Suppressor macrophage treated with lipopolysaccharide for 4 hours (primary cell): Measurements from ENCODE around the gene BTBD2.

Source experiments
- DNase-seq: peaks from one replicate; pipeline ENCODE4 v3.0.0-alpha.2; 2020

BTBD2 gene

GRCh38 chr19:2015608-2015950, at the start of gene BTBD2:
Gene BTBD2, minus strand, starts transcription at chr19:2015714. Its CDS starts 11 bp downstream, at chr19:2015703.
- peak; percentile 67 for DNase-seq

GRCh38 chr19:2064788-2065524, 49.4 kb upstream of the BTBD2 start:
- no peak for DNase-seq

- no peak for DNase-seq
Measured at GRCh38 chr19:2064395-2064787, 48.9 kb upstream of the BTBD2 start.

- no peak for DNase-seq
Measured at GRCh38 chr19:2063824-2064223, 48.3 kb upstream of the BTBD2 start.

GRCh38 chr19:2062770-2063169, 47.3 kb upstream of the BTBD2 start:
- DNase-seq = no peak

GRCh38 chr19:2062389-2062729, 46.8 kb upstream of the BTBD2 start:
- no peak for DNase-seq

GRCh38 chr19:2061495-2062388, 46.2 kb upstream of the BTBD2 start:
- peak; percentile 100 for DNase-seq

- DNase-seq = peak; percentile 70
Measured at GRCh38 chr19:2060884-2061494, 45.5 kb upstream of the BTBD2 start.

GRCh38 chr19:2059422-2060201, 44.1 kb upstream of the BTBD2 start:
- DNase-seq = no peak

- no peak for DNase-seq
Measured at GRCh38 chr19:2058570-2059421, 43.3 kb upstream of the BTBD2 start.

- no peak for DNase-seq
Measured at GRCh38 chr19:2057484-2058469, 42.3 kb upstream of the BTBD2 start.

- DNase-seq = no peak
Measured at GRCh38 chr19:2056837-2057192, 41.3 kb upstream of the BTBD2 start.

- no peak for DNase-seq
Measured at GRCh38 chr19:2055931-2056836, 40.7 kb upstream of the BTBD2 start.

GRCh38 chr19:2054763-2055162, 39.2 kb upstream of the BTBD2 start:
- no peak for DNase-seq

- DNase-seq = no peak
Measured at GRCh38 chr19:2053601-2054389, 38.3 kb upstream of the BTBD2 start.

- DNase-seq = no peak
Measured at GRCh38 chr19:2051773-2052704, 36.5 kb upstream of the BTBD2 start.

- DNase-seq = peak; percentile 98
Measured at GRCh38 chr19:2050991-2051772, 35.7 kb upstream of the BTBD2 start, which contains the start of gene MKNK2. Gene MKNK2, minus strand, starts transcription at chr19:2051244. Its CDS starts 393 bp downstream, at chr19:2050851.
